ENCODE measurements around the gene NCOR1. TPM values are rescaled to one million over a fixed set of nuclear protein-coding genes. Genes with fewer than 3 reads are reported as not detected.

The NCOR1 gene
- total RNA-seq, 1 donor from 2014 or later: 85.0 TPM

GRCh38 chr17:16036261-16036660, 179.1 kb downstream of the NCOR1 start:
- DNase-seq (ENCODE audit: low spot score): no peak

DNA sequence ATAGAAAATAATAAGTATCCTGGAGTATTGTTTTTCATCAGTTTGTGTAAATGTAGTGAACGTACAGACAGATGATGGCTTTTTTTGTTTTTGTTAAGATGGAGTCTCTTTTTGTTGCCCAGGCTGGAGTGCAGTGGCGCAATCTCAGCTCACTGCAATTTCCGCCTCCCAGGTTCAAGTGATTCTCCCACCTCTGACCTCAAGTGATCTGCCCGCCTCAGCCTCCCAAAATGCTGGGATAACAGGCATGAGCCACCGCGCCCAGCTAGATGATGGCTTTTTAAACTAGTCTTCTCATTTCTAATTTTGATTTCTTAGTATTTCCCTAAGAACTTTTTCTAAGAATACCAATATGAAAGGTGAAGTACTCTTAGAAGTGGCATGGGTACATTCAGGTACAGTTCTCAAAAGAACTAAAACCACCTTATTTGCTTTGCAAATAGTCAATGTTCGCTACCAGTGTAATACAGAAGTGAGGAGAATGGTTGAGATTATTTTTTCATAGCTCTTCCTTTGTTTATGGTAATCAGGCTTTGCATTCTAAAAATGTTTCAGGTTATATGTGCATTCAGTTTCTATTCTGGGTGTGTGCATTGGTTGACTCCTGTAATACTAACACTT, 181.5 kb downstream of the NCOR1 start:
- DNase-seq (ENCODE audit: low spot score): no peak

DNA sequence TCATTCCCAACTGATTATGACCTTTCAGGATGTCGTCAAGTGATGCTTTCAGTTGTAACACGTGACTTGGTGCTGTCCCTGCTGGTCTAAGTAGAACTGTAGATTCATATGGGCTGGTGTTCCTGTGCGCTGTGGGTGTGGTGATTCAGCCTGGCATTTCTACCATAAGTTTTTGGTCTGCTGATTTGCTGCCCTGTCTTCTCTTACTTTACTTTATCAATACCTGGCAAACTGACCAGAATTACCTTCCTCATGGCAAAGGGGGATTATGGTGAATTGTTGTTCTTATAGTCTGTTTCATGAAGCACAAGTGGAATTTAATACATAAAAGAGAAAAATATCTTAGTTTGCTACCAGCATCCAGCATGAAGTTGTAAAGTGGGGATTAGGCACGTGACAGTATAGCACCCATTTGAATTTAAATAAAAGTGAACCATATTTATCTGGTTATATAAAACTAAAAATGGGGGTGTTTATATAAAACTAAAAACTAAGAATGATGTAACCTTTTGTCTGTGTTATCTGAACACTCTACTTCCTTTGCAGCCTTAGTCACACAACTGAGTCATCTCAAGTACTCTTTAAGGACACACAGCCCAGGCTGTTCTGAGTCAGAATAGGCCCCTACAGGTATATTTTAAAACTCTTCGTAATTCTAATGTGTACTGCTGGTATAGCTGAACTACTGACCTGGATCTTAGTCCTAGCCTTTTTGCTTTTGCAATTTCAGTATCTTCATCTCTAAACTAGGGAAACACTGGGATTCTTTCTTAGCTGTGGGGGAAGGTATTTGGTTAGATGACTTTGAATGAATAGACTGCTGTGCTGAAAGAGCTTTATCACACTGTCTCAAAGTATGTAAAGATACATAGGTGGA, 187.4 kb downstream of the NCOR1 start:
- peak; percentile 23 for DNase-seq (ENCODE audit: low spot score)

GRCh38 chr17:16026895-16027294, 188.4 kb downstream of the NCOR1 start:
- no peak for DNase-seq (ENCODE audit: low spot score)

DNA sequence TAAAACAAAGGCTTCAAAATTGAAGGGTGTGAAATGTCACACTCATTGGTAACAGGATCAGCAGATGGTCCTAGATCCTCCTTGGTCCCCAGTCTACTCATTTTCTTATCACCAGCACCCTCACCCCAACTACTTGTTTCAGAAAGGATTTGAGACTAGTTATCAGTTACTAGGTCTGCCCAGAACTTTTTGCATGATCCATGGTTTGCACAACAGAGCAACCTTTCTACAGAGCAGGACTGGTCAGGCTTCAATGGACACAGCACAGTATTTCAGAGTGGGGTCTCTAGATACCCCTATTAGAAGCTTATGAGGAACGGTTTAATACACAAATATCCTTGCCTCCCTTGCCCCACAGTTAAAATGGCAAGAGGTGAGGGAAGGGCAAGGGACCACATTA, 190.1 kb downstream of the NCOR1 start:
- DNase-seq (ENCODE audit: low spot score): no peak

DNA sequence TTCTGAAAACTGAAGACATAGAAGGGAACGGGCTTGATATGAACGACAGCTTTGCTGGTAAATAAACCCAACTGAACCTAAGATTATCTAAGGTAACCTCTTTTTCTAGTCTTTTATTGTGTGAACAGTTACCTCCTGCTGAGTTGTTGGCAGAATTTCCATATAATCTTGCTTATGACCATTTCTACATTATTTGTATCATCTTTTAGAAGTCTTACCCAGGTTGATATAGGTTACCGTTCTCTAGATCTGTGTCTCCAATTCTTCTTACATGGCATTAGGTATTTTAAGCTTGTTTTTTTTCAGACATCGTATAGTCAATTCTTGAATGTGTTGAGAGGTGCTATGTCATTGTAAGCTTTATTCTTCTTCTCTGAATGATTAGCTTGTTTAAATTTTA, 191.5 kb downstream of the NCOR1 start:
- no peak for DNase-seq (ENCODE audit: low spot score)

DNA sequence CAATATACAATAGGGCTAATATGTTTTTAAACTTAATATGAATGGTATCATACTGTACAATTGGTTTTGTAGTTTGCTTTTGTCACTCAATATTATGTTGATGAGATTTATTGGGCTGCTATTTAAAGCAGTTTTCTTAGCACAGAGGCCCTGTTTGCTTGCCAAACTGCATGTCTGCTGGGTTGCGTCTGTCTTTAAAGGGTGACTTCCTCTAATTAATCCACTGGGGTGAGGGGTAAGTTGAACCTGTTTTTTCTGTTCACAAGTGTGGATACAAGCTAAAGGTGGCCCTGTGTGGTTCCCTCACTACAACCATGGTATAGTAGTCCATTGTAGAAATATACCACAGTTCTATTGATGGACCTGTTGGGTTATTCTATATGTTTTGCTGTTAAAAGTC, 196.0 kb downstream of the NCOR1 start:
- no peak for DNase-seq (ENCODE audit: low spot score)

DNA sequence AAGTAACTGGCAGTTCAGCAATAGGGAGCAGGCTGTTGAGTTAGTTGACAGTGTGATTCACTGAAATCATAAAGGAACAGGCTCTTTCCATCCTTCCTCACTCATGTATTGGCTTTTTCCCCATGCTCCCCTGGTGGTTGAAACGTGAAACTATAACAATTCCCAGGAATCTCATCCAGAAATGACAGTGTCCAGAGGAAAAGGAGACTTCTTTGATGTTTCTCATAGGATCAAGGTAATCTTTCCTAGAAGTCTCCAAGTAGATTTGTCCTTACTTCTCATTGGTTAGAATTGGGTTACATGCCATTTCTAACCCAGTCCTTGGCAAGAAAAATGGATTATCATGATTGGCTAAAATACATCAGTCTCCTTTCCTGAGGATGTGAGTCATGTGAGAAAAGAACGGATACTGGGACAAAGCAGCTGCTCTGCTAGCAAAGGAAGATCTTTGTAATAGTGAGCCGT, 201.4 kb downstream of the NCOR1 start:
- peak; percentile 78 for DNase-seq (ENCODE audit: low spot score)

- no peak for DNase-seq (ENCODE audit: low spot score)
Observed at GRCh38 chr17:16007439-16007838, 207.9 kb downstream of the NCOR1 start.

DNA sequence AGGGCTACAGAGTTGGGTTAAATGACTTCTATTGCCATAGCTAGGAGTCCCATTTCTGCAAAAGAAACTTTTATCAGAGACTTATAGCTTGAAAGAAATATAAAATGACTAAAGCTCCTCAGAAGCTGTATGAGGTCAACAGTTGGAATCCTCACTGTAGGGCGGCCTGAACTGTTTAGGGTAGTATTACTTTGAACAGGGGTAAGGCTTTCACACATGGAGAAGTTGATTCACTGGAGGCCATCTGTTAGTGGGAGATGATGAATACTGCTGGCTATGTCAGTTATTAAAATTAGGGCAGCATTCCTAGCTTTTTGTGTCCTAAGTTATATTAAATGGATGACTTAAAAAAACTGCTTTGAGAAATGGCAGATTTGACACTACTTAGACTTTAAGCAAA, 209.7 kb downstream of the NCOR1 start:
- DNase-seq (ENCODE audit: low spot score): peak; percentile 59

- no peak for DNase-seq (ENCODE audit: low spot score)
Observed at GRCh38 chr17:16003841-16004240, 211.5 kb downstream of the NCOR1 start.

GRCh38 chr17:16002708-16003260, 212.6 kb downstream of the NCOR1 start:
- no peak for DNase-seq (ENCODE audit: low spot score)

DNA sequence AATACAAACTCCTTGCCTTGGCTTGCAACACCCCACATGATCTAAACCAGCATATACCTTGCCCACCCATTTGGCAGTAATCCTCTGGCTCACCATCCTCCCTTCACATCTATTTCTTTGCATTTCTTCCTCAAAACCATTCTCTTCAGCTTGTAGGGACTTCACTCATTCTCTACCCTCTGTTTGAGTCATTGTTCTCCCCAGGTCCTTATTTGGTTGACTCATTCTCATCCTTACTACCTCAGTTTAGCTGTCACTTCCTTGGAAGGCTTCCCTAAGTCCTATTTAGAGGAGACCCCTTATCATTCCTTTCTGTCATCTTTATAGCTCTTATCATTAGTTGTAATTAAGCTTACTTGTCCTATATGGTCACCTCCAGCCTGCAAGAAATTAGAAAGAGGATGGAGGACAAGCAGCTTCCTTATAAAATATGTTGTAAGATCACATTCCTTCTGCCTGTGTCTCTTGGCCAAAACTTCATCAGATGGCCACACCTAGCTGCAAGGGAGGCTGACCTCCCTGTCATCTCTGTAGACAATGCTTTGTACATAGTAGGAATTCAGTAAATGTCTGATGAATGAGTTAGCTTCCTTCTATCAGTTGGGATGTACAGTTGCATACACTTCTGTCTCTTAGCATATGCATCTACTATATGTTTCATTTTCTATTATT, 214.0 kb downstream of the NCOR1 start:
- DNase-seq (ENCODE audit: low spot score): no peak

- DNase-seq (ENCODE audit: low spot score): peak; percentile 50
Observed at GRCh38 chr17:15999974-16000827, 215.1 kb downstream of the NCOR1 start.

DNA sequence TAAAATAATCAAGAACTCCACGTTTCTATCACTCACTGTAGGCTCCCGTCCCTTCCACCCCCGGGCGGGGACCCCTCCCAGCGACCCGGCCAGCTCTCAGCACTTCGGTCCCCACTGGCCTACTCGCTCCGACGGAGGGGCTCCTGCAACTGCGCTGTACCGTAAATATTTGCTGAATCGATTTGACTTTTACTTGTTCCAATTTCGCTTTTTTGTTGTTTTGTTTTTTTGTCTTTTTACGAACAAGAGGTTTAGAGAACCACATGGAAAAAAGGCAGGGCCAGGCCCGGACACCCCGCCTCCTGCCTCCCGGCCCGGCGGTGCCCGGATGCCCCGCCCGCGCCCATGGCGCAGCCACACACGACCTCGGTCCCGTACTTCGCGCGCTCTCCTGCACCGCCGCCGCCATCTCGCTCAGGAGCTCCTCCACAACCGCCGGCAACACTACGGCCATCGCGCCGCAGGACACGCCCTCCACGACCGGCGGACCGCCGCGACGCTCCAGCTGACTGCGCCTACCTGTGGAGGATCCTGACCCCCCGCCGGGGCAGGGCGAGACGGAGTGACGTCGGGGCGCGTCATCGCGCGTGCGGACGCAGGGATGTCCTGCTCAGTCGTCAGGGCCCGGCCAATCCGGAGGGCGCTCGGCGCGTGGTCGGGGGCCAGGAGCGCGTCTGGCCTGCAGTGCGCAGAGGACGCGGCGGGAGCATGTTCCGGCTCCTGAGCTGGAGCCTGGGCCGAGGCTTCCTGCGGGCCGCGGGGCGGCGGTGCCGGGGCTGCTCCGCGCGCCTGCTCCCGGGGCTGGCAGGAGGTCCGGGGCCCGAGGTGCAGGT, 216.0 kb downstream of the NCOR1 start, which contains the start of the genes TTC19 and ZSWIM7:
TSS of gene TTC19 (plus strand) at position 684 of the 833 bp plus-strand sequence. CDS start at position 709, 25 bp downstream.
TSS of gene ZSWIM7 (minus strand) at position 564 of the 833 bp plus-strand sequence. CDS start at position 454, 110 bp downstream.
- peak; percentile 96 for DNase-seq (ENCODE audit: low spot score)

GRCh38 chr17:15998031-15998562, 217.2 kb downstream of the NCOR1 start:
- peak; percentile 11 for DNase-seq (ENCODE audit: low spot score)

- no peak for DNase-seq (ENCODE audit: low spot score)
Observed at GRCh38 chr17:15996322-15996721, 219.0 kb downstream of the NCOR1 start.

GRCh38 chr17:15981646-15982580, 233.4 kb downstream of the NCOR1 start:
- no peak for DNase-seq (ENCODE audit: low spot score)

- no peak for DNase-seq (ENCODE audit: low spot score)
Observed at GRCh38 chr17:15981208-15981607, 234.1 kb downstream of the NCOR1 start.

Data from umbilical cord (tissue), 2 donors.